NCI-H524 treated with DMSO at 0.1 percent for 48 hours (cell line): Measurements from ENCODE around the gene ASB6.

Experiments
- DNase-seq: peaks from one replicate; lab custom pipeline; 2025; lab: John Stamatoyannopoulos, UW

ASB6 gene

GRCh38 chr9:129641750-129642585 is at the start of gene ASB6:
Gene ASB6 (minus strand): TSS chr9:129642151. CDS start chr9:129641999, 152 bp downstream.
- DNase-seq: peak; percentile 68

GRCh38 chr9:129688285-129689043 is 46.5 kb upstream of the ASB6 start:
- DNase-seq: no peak

GRCh38 chr9:129687391-129687790 is 45.4 kb upstream of the ASB6 start:
- DNase-seq: no peak

DNA sequence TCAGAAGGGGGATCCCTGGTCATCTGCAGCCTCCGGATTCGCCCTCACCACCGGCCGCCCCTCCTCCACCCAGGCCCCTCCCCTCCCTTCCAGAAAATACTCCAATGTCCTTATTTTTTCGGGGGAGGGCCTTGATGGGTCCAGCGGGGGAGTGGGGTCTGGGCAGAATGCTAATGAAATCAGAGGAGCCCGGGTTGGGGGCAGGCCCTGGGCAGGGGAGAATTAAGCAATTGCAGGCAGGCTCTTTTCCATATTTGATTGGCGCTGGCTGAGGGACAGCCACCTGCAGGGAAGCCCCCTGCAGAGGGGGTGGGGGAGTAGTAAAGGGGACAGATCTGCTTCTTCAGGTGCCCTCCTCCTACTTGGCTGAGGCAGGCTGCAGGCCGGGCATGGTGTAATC is 44.8 kb upstream of the ASB6 start:
- no peak for DNase-seq

GRCh38 chr9:129685933-129686259 is 43.9 kb upstream of the ASB6 start:
- DNase-seq: no peak

DNA sequence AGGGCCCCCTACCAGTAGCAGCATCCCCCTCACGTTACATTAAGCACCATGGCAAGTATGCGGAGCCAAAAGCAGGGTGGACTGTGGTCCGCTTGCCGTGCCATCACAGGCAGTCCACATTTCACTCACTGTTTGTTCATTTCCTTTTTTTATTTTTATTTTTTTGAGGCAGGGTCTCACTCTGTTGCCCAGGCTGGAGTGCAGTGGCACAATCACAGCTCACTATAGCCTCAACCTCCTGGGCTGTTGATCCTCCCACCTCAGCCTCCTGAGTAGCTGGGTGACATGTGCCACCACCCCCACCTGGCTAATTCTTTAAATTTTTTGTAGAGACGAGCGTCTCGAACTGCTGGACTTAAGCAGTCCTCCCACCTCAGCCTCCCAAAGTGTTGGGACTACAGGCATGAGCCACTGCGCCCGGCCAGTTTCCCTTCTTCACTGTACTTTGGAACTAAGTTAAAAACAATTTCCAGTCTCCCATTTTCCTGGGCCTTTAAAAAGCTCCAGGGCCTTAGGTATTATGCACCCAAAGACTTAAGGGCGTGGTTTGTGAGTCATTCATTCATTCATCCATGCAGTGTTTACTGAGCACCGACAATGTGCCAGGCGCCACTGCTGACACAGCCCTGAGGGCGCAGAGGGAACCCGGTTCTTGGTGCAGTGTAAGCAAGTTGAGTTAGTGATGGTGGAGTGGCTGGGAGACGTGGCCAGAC is 43.4 kb upstream of the ASB6 start:
- no peak for DNase-seq

DNA sequence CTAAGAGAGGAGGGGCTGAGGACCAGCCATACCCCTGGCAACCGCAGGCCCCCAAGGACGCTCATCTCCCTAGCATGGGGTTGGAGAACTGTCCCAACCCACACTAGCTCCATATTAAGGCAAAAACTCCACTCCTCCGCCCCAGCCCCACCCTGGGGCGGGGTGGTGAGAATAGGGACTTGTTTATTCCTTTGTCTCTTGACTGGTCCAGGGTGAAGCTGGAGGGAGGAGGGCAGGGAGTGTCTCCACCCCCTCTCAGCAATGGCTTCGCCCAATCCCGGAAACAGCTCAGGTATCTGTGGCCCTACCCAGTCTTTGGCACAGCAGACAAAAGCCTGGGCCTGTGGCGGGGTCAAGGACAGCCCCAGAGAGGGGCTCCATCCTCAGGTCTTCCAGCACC is 40.4 kb upstream of the ASB6 start:
- DNase-seq: no peak

DNA sequence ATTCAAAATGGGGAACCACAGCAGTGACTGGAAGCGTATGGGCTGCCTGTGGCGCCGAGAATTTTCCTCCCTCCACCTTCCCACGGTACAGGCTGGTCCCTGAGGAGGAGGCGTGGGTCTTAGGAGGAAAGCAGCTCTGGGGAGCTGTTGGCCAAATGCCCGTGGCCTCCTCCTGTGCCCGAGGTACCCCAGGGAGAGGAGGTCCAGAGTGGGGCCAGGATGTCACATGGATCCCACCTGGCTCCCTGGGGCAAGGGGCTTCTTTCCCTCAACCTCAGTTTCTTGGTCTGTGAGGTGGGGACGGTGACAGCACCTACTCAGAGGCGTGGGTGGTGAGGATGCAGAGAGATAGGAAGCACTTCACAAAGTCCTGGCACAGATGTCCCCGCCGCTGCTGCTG is 40.0 kb upstream of the ASB6 start:
- no peak for DNase-seq

DNA sequence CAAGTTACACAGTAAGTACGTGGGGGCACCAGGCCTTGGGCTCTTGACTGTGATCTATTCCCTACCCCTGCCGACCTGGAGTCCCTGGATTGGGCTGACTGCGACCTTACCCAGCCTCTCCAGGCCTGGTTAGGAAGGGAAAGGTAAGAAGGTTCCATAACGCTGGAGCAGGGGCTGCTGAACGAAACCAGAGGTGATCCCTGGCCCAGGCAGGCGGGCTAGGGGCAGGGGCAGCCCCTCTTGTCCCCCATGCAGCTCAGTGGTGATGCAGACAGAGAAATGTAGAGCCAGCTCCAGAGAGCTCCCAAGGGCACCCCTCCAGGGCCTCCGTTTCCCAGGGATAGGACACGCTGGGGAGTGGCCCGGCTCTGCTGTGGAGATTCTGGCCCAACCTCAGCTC is 37.6 kb upstream of the ASB6 start:
- no peak for DNase-seq

DNA sequence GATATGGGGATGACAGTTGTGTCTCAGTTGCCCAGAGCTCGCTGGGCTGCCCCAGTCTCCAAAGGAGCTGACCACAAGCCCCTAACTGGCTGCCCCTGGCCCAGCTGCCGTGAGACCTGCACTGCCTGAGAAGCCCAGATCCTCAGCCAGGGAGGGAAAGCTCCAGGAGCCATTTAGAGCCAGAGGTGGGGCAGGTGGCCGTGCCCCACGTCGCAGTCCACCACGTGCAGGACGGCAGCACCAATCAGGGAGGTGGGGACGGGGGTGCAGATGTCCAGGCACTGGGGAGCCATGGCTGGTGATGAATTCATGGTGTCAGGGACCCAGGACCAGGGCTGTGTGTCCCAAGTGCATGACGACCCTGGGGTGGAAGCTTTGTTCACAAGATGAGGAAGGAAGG is 36.9 kb upstream of the ASB6 start:
- no peak for DNase-seq

DNA sequence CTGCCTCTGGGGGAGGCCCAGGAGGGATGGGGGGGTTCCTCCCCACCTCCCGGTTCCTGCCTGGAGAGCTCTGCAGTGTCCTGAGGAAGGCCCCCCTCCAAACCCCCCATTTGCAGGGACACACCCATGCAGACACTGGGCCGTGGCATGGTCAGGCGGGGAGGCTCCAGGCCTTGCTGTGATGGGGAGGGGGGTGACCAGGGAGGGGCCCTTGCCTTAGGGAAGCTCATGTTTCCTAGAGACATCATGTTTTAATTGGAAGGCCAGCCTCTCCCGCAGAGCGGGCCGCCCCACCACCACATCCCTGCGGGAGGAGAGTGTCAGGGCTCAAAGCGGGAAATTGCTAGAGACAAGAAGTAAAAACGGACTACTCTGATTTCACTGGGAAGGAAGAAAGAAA is 35.5 kb upstream of the ASB6 start:
- no peak for DNase-seq

GRCh38 chr9:129676975-129677374 is 35.0 kb upstream of the ASB6 start:
- peak; percentile 80 for DNase-seq

DNA sequence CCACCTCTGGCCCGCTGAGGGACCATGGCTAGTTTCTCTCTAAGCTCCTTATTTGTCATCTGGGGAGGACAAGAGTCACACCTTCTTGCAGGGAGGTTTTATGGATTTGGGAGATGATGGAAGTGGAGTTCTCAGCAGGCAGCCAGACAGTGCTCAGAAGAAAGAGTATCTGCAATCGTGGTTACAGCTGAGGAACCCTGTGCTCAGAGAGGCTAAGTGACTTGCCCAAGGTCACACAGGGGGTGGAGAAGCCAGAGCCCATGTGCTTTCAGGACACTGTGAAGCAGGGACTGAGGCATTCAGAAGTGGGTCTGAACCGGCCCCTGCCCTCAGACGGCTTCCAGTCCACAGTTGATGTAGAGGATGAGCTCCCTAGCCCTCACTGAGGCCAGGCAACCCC is 34.3 kb upstream of the ASB6 start:
- DNase-seq: no peak

- no peak for DNase-seq
These were observed 33.7 kb upstream of the ASB6 start for GRCh38 chr9:129675620-129676019.

DNA sequence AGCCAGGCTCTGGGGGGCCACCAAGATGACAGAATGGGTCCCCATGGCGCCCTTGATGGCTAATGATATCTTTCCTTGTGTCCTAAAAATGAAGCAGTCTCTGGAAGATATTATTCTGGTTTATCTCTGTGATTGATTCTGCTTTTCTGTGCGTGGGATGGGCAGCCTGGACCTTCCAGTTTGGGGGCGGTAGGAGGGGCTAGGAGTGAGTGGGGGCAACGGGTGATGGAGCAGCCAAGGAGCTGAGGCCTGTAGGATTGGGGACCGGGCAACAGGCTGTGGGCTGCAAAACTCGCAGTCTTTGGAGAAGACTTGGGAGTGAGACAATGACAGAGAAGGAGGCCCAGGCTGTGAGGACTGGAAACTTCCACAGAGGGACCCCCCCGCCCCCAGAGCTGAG is 32.3 kb upstream of the ASB6 start:
- no peak for DNase-seq

GRCh38 chr9:129673602-129674001 is 31.7 kb upstream of the ASB6 start:
- no peak for DNase-seq

GRCh38 chr9:129672702-129673101 is 30.8 kb upstream of the ASB6 start:
- DNase-seq: no peak

- DNase-seq: no peak
These were observed 29.6 kb upstream of the ASB6 start for GRCh38 chr9:129671519-129671918.

DNA sequence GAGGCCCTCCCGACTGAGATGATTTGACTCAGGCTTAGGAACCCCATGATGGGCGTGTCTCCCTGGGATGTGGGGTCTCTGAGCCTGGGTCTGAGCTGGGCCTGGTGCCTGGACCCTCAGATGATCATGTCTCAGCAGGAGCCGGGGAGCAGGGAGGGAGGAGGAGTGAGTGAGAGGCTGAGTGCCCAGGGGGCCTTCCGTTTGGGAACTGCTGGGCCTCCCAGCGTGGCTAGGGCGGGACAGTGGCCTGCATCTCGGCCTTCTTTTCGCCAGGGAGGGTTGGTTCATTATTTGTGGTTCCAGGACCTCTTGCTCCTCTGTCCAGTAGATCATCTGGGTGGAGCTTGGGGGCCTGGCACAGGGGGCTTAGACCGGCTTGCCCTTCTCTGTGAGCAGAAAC is 29.1 kb upstream of the ASB6 start:
- no peak for DNase-seq

DNA sequence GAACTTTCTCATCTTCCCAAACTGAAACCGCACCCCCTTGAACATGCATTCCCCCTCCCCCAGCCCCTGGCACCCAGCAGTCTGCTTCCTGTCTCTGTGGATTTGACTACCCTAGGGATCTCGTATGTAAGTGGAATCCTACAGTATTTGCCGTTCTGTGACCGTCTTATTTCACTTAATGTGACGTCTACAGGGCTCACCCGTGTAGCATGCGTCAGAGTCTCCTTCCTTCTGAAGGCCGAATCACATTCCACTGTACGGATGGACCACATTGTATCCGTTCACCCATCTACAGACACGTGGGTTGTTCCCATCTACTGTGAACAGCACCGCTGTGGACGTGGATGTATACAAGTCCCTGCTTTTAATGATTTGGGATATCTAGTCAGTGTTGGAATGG is 28.0 kb upstream of the ASB6 start:
- no peak for DNase-seq

DNA sequence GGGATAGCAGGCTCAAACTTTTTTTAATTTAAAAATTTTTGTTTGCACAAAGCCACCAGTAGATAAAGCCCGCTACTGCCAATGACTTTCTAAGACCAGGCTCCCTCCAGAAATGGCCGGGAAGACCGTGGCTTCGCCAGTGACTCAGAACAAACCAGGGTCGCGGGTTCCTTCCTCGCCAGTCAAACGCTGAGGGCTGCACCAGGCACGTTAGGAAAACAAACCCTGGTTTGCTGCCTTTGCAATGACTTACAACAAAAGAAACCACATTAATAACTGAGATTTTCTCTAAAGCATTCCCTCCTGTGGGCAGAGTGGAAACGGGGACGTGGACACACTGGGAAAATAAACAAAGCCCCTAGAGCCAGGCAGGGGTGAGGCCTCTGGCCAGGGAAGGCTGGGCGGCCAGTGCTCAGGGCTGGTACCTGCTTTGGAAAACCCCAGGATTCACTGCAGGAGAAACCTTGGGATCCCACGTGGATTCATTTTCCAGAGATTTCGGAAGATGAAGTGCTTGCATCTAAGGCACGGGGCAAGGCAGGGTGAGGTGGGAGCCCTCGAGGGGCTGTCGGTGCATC is 27.3 kb upstream of the ASB6 start:
- DNase-seq: no peak

DNA sequence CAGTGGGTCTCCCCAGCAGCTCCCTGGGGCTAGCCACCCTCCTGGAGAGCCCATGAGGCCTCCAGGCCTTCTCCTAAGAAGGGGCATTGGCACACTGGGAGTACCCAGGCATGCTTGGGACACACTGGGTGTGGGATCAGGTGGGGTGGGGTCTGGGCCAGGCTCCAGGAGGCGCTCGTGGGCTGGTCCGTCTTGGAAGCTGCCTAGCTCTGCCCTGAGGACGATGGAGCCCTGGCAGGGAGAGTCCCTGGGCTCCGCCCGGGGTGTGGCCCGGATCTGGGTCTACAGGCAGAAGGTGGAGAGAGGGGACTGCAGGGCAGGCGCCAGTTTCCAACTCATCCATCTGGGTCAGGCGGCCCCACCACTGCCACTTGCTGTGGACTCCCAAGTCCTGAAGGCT is 25.9 kb upstream of the ASB6 start:
- DNase-seq: no peak

DNA sequence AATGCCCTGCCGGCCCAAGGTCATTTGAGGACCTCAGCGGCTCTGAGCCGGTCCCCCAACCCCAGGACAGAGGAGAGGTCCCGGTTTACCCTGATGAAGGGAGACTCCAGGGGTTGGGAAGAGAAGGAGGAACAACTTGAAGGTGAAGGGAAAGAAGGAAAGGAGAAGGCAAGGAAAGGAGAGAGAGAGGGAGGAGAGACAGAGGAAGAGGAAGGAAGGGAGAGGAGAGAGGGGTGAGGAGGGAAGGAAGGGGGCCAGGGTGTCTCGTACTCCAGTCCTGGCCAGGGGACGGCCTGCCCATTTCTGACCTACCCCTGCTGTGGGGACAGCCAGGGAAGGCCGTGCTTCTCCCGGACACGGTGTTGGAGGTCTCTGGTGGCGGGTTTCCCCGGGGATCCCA is 25.4 kb upstream of the ASB6 start:
- DNase-seq: no peak
